MM.1S (cell line): ENCODE measurements around the gene CHRNA1.
"Not testable (repeated sequence)": the region's sequence is repeated elsewhere in the genome, so short reads cannot be mapped to it uniquely, and the experiment has no call there.

Experiments used
- CTCF ChIP-seq: fragments of 300-600 bp; sonication (generic); IDR thresholded peaks from 2 replicates; pipeline ENCODE4 v1.5.1; 2016; ENCODE audit warnings: antibody characterized with exemption, low read length, mixed read lengths
- EZH2 ChIP-seq: fragments of 300-600 bp; sonication (generic); optimal IDR thresholded peaks from 2 replicates; pipeline ENCODE3; 2017; ENCODE audit warnings: low read depth, mild to moderate bottlenecking, antibody characterized with exemption, low read length, mixed read lengths
- EZH2phosphoT487 ChIP-seq: fragments of 300-600 bp; sonication (generic); IDR thresholded peaks from 2 replicates; pipeline ENCODE4 v1.6.1; 2018; ENCODE audit warnings: antibody characterized with exemption, low read length

GRCh38 chr2:174709416-174710004, 54.8 kb downstream of the CHRNA1 start:
- not testable (repeated sequence) for TF ChIP-seq CTCF, EZH2, EZH2phosphoT487
